OCI-LY7 (cell line): Measurements from ENCODE around the gene RPL18. TPM values are rescaled to one million over a fixed set of nuclear protein-coding genes. Genes with fewer than 3 reads are reported as not detected.

Experiments used
- BruUV-seq: library from RNA; stranded (reverse); fragments of 400-500 nt; replicated peaks from 2 replicates; lab custom pipeline; 2021; lab: Mats Ljungman, UMichigan
- CTCF ChIA-PET: fragments of 300-600 bp; sonication (Branson Sonifier 250); formaldehyde crosslinking; loops from one replicate; lab custom pipeline; 2022; ENCODE audit warnings: antibody characterized with exemption; ENCODE audit not compliant: unreplicated experiment; lab: Charles Lee
- POLR2A ChIA-PET: fragments of 300-600 bp; sonication (Branson Sonifier 250); formaldehyde crosslinking; loops from one replicate; lab custom pipeline; 2022; ENCODE audit warnings: antibody characterized with exemption; lab: Charles Lee
- DNase-seq: peaks from one replicate; pipeline ENCODE4 v3.0.0-alpha.2; 2015; ENCODE audit warnings: low spot score
- H2AFZ ChIP-seq: fragments of 200-600 bp; sonication (generic), shearing (Covaris generic); 2 replicates; pipeline ENCODE4 v1.6.1; 2014; ENCODE audit warnings: mild to moderate bottlenecking, antibody characterized with exemption, low read length, moderate library complexity
- H3K27ac ChIP-seq: fragments of 200-600 bp; sonication (generic); 2 replicates; pipeline ENCODE4 v1.5.1; 2014; ENCODE audit warnings: mixed run types, low read depth, mild to moderate bottlenecking, moderate library complexity, low read length, inconsistent platforms; ENCODE audit not compliant: poor library complexity, severe bottlenecking
- H3K36me3 ChIP-seq: fragments of 200-600 bp; sonication (generic); 2 replicates; pipeline ENCODE4 v1.6.1; 2014; ENCODE audit warnings: mild to moderate bottlenecking, antibody characterized with exemption, low read length, moderate library complexity, mixed read lengths; ENCODE audit not compliant: insufficient read depth
- H3K4me1 ChIP-seq: fragments of 200-600 bp; sonication (generic); 2 replicates; pipeline ENCODE4 v1.5.1; 2014; ENCODE audit warnings: mild to moderate bottlenecking, low read length; ENCODE audit not compliant: insufficient read depth, poor library complexity, severe bottlenecking
- H3K4me2 ChIP-seq: fragments of 200-600 bp; sonication (generic); 2 replicates; pipeline ENCODE4 v1.6.1; 2014; ENCODE audit warnings: mild to moderate bottlenecking, low read length
- H3K4me3 ChIP-seq: fragments of 200-600 bp; sonication (generic); 2 replicates; pipeline ENCODE4 v1.5.1; 2014; ENCODE audit warnings: mild to moderate bottlenecking, low read depth, low read length; ENCODE audit not compliant: poor library complexity, severe bottlenecking
- H3K79me2 ChIP-seq: fragments of 200-600 bp; sonication (generic); 2 replicates; pipeline ENCODE4 v1.6.1; 2016; ENCODE audit warnings: low read depth, mild to moderate bottlenecking, low read length, moderate library complexity, mixed read lengths; ENCODE audit not compliant: insufficient read depth
- H3K9me2 ChIP-seq: fragments of 200-600 bp; sonication (generic); 2 replicates; pipeline ENCODE4 v1.6.1; 2016; ENCODE audit warnings: mild to moderate bottlenecking, low read length, mixed read lengths; ENCODE audit not compliant: insufficient read depth
- H3K9me3 ChIP-seq: fragments of 200-600 bp; sonication (generic); 2 replicates; pipeline ENCODE4 v1.6.1; 2014; ENCODE audit warnings: mild to moderate bottlenecking, mixed run types, low read length, mixed read lengths
- H4K20me1 ChIP-seq: fragments of 200-600 bp; sonication (generic); 2 replicates; pipeline ENCODE4 v1.6.1; 2014; ENCODE audit warnings: mild to moderate bottlenecking, antibody characterized with exemption, low read length, moderate library complexity, mixed read lengths; ENCODE audit not compliant: insufficient read depth
- CTCF ChIP-seq: fragments of 200-600 bp; sonication (generic); conservative IDR thresholded peaks from 2 replicates; pipeline ENCODE4 v1.5.1; 2014; ENCODE audit warnings: mild to moderate bottlenecking, antibody characterized with exemption, low read length, moderate library complexity, mixed read lengths
- EZH2phosphoT487 ChIP-seq: fragments of 200-600 bp; sonication (generic); IDR thresholded peaks from 2 replicates; pipeline ENCODE4 v1.6.1; 2018; ENCODE audit warnings: low read depth, borderline replicate concordance, mild to moderate bottlenecking, mixed run types, antibody characterized with exemption, low read length, moderate library complexity, mixed read lengths
- intact Hi-C: fragments of 100-400 bp; cut with micrococcal nuclease; formaldehyde crosslinking; loops from one replicate; pipeline ENCODE4 v1.10.0; 2022; ENCODE audit not compliant: unreplicated experiment
- total RNA-seq, 2 experiments: library from RNA; depleted of rRNA in 1 of 2; stranded (reverse); fragments of >200 nt in 1 of 2; shearing (Covaris generic) in 1 of 2; gene quantifications; 2 replicates each; pipeline ENCODE4 v1.2.3, GENCODE V29; 2014 to 2022

RPL18 gene
- total RNA-seq, 2 experiments from 2014 or later = 1,333 to 5,064 TPM

DNA sequence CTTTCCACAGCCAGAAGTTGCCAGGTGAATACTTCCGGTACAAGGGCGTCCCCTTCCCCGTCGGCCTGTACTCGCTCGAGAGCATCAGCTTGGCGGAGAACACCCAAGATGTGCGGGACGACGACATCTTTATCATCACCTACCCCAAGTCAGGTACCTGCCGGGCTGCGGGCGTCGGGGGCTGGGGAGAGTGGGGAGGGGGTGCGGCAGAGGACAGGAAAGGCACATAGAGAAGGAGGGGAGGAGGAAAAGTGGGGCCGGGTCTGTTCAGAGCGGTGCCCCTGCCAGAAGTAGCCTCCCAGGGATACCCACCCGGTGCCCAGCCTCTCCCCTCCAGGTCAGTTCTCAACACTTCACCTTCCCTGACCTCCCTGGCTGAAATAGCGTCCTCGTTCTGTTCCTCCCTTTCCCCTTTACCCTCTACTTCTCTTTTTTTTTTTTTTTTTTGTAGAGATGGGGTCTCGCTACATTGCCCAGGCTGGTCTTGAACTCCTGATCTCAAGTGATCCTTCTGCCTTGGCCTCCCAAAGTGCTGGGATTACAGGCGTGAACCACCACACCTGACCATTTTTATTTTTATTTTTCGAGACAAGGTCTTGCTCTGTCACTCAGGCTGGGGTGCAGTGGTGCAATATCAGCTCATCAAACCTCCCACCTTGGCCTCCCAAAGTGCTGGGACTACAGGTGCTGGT is 42.9 kb downstream of the RPL18 start:
- H3K9me2 ChIP-seq = no peaks in the 10 kb centered on the region
- no peaks in the 10 kb centered on the region for H3K79me2 ChIP-seq
- intact Hi-C loops = no loop called here
- H2AFZ ChIP-seq = no peak overlapping the region
- TF ChIP-seq CTCF = no peak
- no peak for TF ChIP-seq EZH2phosphoT487
- no TSS peak for BruUV-seq
- POLR2A ChIA-PET = no interaction called here
- no peaks in the 10 kb centered on the region for H3K36me3 ChIP-seq
- H4K20me1 ChIP-seq = no peaks in the 10 kb centered on the region
- no peaks in the 10 kb centered on the region for H3K9me3 ChIP-seq
- H3K4me3 ChIP-seq = no peak overlapping the region
- H3K27ac ChIP-seq = no peak overlapping the region
- peaks cover 5% of the 10 kb centered on the region for H3K4me1 ChIP-seq
- CTCF ChIA-PET = no interaction called here
- no peak overlapping the region for H3K4me2 ChIP-seq
- DNase-seq = no peak

- no peak overlapping the region for H2AFZ ChIP-seq
- POLR2A ChIA-PET = interaction anchor here (0.7 kb wide), 1 partner anchor 54 kb away, joined by 4 read pairs; no protein-coding TSS in a partner anchor
These were observed 45.8 kb downstream of the RPL18 start for GRCh38 chr19:48573163-48573505.

More at GRCh38 chr19:48573163-48573505, 45.8 kb downstream of the RPL18 start:
- CTCF ChIA-PET = no interaction called here
- H3K9me3 ChIP-seq = no peaks in the 10 kb centered on the region
- H3K4me2 ChIP-seq = no peak overlapping the region
- peaks cover 5% of the 10 kb centered on the region for H3K4me1 ChIP-seq
- intact Hi-C loops = no loop called here
- no peaks in the 10 kb centered on the region for H3K36me3 ChIP-seq
- TF ChIP-seq CTCF = no peak
- no peak for TF ChIP-seq EZH2phosphoT487
- H3K4me3 ChIP-seq = no peak overlapping the region
- H4K20me1 ChIP-seq = no peaks in the 10 kb centered on the region
- no peak for DNase-seq
- BruUV-seq = no TSS peak
- H3K9me2 ChIP-seq = no peaks in the 10 kb centered on the region
- no peak overlapping the region for H3K27ac ChIP-seq
- no peaks in the 10 kb centered on the region for H3K79me2 ChIP-seq
